Neutrophil (primary cell): ENCODE data around the gene CNR2.

ENCODE experiments used
- H3K27ac ChIP-seq: fragments of 200-600 bp; sonication (generic); 2 replicates; pipeline ENCODE4 v1.5.1; 2016; ENCODE audit warnings: mild to moderate bottlenecking, moderate library complexity
- H3K27me3 ChIP-seq: fragments of 200-600 bp; sonication (generic); 2 replicates; pipeline ENCODE4 v1.6.0; 2016; ENCODE audit warnings: mild to moderate bottlenecking
- H3K36me3 ChIP-seq: fragments of 200-600 bp; sonication (generic); 2 replicates; pipeline ENCODE4 v1.5.1; 2017
- H3K4me1 ChIP-seq, 2 experiments: fragments of 200-600 bp in 1 of 2; sonication (generic) in 1 of 2; 1 replicate in 1 of 2; 2 replicates in 1 of 2; pipeline versions ENCODE4 v1.5.1 to v1.6.1; 2013 to 2016; ENCODE audit warnings: low read depth in 1 of 2, low read length in 1 of 2, mild to moderate bottlenecking in 1 of 2, moderate library complexity in 1 of 2; ENCODE audit not compliant: control insufficient read depth in 1 of 2, insufficient read depth in 1 of 2
- H3K4me3 ChIP-seq, 2 experiments: fragments of 200-600 bp in 1 of 2; sonication (generic) in 1 of 2; 1 replicate in 1 of 2; 2 replicates in 1 of 2; pipeline ENCODE4 v1.5.1; 2013 to 2016; ENCODE audit warnings: low read depth in 1 of 2, low read length in 1 of 2, mild to moderate bottlenecking in 1 of 2, moderate library complexity in 1 of 2
- H3K9me3 ChIP-seq: fragments of 200-600 bp; sonication (generic); 2 replicates; pipeline ENCODE4 v1.5.1; 2016
- TF ChIP-seq, protein P1 (sequence below): fragments of 200-600 bp; sonication (generic); IDR thresholded peaks from 2 replicates; pipeline ENCODE4 v1.5.1; 2016; ENCODE audit warnings: antibody characterized with exemption

The CNR2 gene

DNA sequence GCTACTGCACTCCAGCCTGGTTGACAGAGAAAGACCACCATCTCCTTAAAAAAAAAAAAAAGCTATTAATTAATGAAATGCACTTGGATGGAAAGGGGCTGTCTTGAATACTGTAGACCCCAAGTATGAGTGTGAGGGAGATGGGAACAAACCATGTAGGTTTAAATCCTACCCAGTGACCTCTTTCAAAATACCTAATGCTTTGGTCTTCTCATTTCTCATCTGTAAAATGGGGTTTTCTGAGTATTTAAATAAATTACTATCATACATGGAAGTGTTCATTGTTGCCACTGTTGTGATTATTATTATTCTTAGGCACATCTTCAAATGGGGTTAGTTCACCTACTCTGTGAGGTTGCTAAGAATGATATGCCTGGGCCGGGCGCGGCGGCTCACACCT lies 27.9 kb downstream of the CNR2 start:
- no peak overlapping the region for H3K27ac ChIP-seq
- H3K4me1 ChIP-seq = peaks cover 12 to 15% of the 10 kb centered on the region in 2 experiments
- H3K27me3 ChIP-seq = no peaks in the 10 kb centered on the region
- H3K4me3 ChIP-seq = no peak overlapping the region
- no peaks in the 10 kb centered on the region for H3K9me3 ChIP-seq
- TF ChIP-seq, protein P1, sequence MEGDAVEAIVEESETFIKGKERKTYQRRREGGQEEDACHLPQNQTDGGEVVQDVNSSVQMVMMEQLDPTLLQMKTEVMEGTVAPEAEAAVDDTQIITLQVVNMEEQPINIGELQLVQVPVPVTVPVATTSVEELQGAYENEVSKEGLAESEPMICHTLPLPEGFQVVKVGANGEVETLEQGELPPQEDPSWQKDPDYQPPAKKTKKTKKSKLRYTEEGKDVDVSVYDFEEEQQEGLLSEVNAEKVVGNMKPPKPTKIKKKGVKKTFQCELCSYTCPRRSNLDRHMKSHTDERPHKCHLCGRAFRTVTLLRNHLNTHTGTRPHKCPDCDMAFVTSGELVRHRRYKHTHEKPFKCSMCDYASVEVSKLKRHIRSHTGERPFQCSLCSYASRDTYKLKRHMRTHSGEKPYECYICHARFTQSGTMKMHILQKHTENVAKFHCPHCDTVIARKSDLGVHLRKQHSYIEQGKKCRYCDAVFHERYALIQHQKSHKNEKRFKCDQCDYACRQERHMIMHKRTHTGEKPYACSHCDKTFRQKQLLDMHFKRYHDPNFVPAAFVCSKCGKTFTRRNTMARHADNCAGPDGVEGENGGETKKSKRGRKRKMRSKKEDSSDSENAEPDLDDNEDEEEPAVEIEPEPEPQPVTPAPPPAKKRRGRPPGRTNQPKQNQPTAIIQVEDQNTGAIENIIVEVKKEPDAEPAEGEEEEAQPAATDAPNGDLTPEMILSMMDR = no peak
- H3K36me3 ChIP-seq = no peaks in the 10 kb centered on the region

- no peaks in the 10 kb centered on the region for H3K36me3 ChIP-seq
- H3K27ac ChIP-seq = no peak overlapping the region
- TF ChIP-seq, protein P1 = no peak
- no peak overlapping the region for H3K4me3 ChIP-seq
- H3K9me3 ChIP-seq = peaks cover 6% of the 10 kb centered on the region
- H3K4me1 ChIP-seq = peaks cover 7 to 8% of the 10 kb centered on the region in 2 experiments
- H3K27me3 ChIP-seq = no peaks in the 10 kb centered on the region
These were observed 30.4 kb downstream of the CNR2 start for GRCh38 chr1:23882746-23883145.

GRCh38 chr1:23879809-23880208 lies 33.4 kb downstream of the CNR2 start:
- Histone ChIP-seq H3K27me3 (no peaks in the 10 kb centered on the region), H3K9me3 (peaks cover 6% of the 10 kb centered on the region), H3K36me3 (no peaks in the 10 kb centered on the region), H3K27ac (no peak overlapping the region), H3K4me1 (no peaks in the 10 kb centered on the region), H3K4me3 (no peak overlapping the region)
- TF ChIP-seq, protein P1 = no peak

- H3K4me1 ChIP-seq = no peaks in the 10 kb centered on the region
- no peaks in the 10 kb centered on the region for H3K27me3 ChIP-seq
- peaks cover 6% of the 10 kb centered on the region for H3K9me3 ChIP-seq
- no peak overlapping the region for H3K4me3 ChIP-seq
- no peaks in the 10 kb centered on the region for H3K36me3 ChIP-seq
- H3K27ac ChIP-seq = no peak overlapping the region
- TF ChIP-seq, protein P1 = no peak
These were observed 34.5 kb downstream of the CNR2 start for GRCh38 chr1:23878668-23879067.

- TF ChIP-seq, protein P1 = no peak
- H3K9me3 ChIP-seq = peaks cover 6% of the 10 kb centered on the region
- no peak overlapping the region for H3K27ac ChIP-seq
- no peaks in the 10 kb centered on the region for H3K27me3 ChIP-seq
- no peak overlapping the region for H3K4me3 ChIP-seq
- H3K36me3 ChIP-seq = no peaks in the 10 kb centered on the region
- H3K4me1 ChIP-seq = no peaks in the 10 kb centered on the region
These were observed 37.8 kb downstream of the CNR2 start for GRCh38 chr1:23875382-23875781.

GRCh38 chr1:23872421-23872820 lies 40.7 kb downstream of the CNR2 start:
- no peak overlapping the region for H3K27ac ChIP-seq
- H3K36me3 ChIP-seq = no peaks in the 10 kb centered on the region
- H3K27me3 ChIP-seq = peaks cover 3% of the 10 kb centered on the region
- TF ChIP-seq, protein P1 = no peak
- H3K4me1 ChIP-seq = peaks cover 22 to 26% of the 10 kb centered on the region in 2 experiments
- H3K4me3 ChIP-seq = no peak overlapping the region
- no peaks in the 10 kb centered on the region for H3K9me3 ChIP-seq
